K562 (cell line): ENCODE data around the gene CYS1. TPM values are rescaled to one million over a fixed set of nuclear protein-coding genes. Genes with fewer than 3 reads are reported as not detected.

Experiments used
- ELF1 ChIP-seq: fragments of 200-800 bp; sonication (Bioruptor generic); IDR thresholded peaks from 2 replicates; pipeline ENCODE4 v1.6.1; 2016; ENCODE audit warnings: missing genetic modification characterization, missing compliant biosample characterization
- ETV1 ChIP-seq: fragments of 450-650 bp; conservative IDR thresholded peaks from 2 replicates; pipeline ENCODE4 v1.6.1; 2016; ENCODE audit warnings: missing genetic modification characterization, control low read depth, low read depth, missing compliant biosample characterization
- GATA2 ChIP-seq: sonication (generic); formaldehyde crosslinking; IDR thresholded peaks from 2 replicates; pipeline ENCODE4 v1.4.0; 2020; ENCODE audit warnings: mild to moderate bottlenecking, missing genetic modification reagents
- GTF2E2 ChIP-seq: fragments of 200-800 bp; sonication (Bioruptor generic); IDR thresholded peaks from 2 replicates; pipeline ENCODE4 v1.6.1; 2016; ENCODE audit warnings: missing genetic modification characterization, missing compliant biosample characterization
- RBM22 ChIP-seq: fragments of 200-400 bp; formaldehyde crosslinking; IDR thresholded peaks from 2 replicates; pipeline ENCODE4 v1.6.1; 2018; ENCODE audit warnings: low read length, low read depth; ENCODE audit not compliant: poor library complexity, severe bottlenecking
- RREB1 ChIP-seq: fragments of 250-450 bp; sonication (Bioruptor Pico); IDR thresholded peaks from 2 replicates; pipeline ENCODE4 v1.4.0; 2020
- SUPT5H ChIP-seq: fragments of 450-650 bp; IDR thresholded peaks from 2 replicates; pipeline ENCODE4 v1.6.1; 2016
- ZBED1 ChIP-seq: IDR thresholded peaks from 2 replicates; pipeline ENCODE4 v1.6.1; 2014
- ZBTB7A ChIP-seq: IDR thresholded peaks from 2 replicates; pipeline ENCODE4 v1.6.1; 2011; ENCODE audit warnings: low read depth, mild to moderate bottlenecking, low read length, moderate library complexity, borderline replicate concordance; ENCODE audit not compliant: control insufficient read depth
- ZC3H4 ChIP-seq: sonication (generic); formaldehyde crosslinking; IDR thresholded peaks from 2 replicates; pipeline ENCODE4 v1.9.0; 2021; ENCODE audit warnings: missing genetic modification reagents, borderline replicate concordance
- ZEB2 ChIP-seq: fragments of 450-650 bp; IDR thresholded peaks from 2 replicates; pipeline ENCODE4 v1.6.1; 2016
- ZNF133 ChIP-seq: fragments of 250-450 bp; sonication (Bioruptor Pico); IDR thresholded peaks from 2 replicates; pipeline ENCODE4 v1.4.0; 2020; ENCODE audit warnings: mild to moderate bottlenecking
- ZNF318 ChIP-seq, 2 experiments: fragments of 450-650 bp; IDR thresholded peaks; 2 replicates each; pipeline ENCODE4 v1.6.1; 2016; ENCODE audit warnings: mild to moderate bottlenecking in 2 of 2, borderline replicate concordance in 1 of 2, low read depth in 1 of 2, moderate library complexity in 1 of 2
- ZNF695 ChIP-seq: fragments of 450-650 bp; formaldehyde crosslinking; IDR thresholded peaks from 2 replicates; pipeline ENCODE4 v1.4.0; 2020; ENCODE audit warnings: mild to moderate bottlenecking, moderate library complexity
- polyA plus RNA-seq, 8 experiments: library from polyadenylated mRNA; depleted of rRNA in 4 of 8; stranded (reverse) in 5 of 8; unstranded in 3 of 8; fragments of >200 nt; fragmentation: Nextera tagmentation in 2 of 8; fragmentation: Illumina TruSeq in 1 of 8; extraction: Ambion mirVana in 2 of 8; extraction: Trizol in 1 of 8; gene quantifications; 2 replicates each; pipeline versions ENCODE4 v1.2.1 to v1.2.3, GENCODE V29; 2011 to 2014; ENCODE audit warnings: inconsistent platforms in 1 of 8, missing spikeins in 1 of 8
- total RNA-seq, 7 experiments: library from RNA; depleted of rRNA in 6 of 7; stranded (reverse); fragments of >200 nt in 6 of 7; fragmentation: Illumina TruSeq in 2 of 7; extraction: Trizol in 2 of 7; gene quantifications; 2 replicates each; pipeline versions ENCODE4 v1.2.1 to v1.2.3, GENCODE V29; 2011 to 2021; ENCODE audit warnings: low replicate concordance in 1 of 7

The CYS1 gene
- total and polyA plus RNA-seq, 9 of the 15 experiments (the other 6 are each of a cell fraction or from before 2014, with no cell fraction given), result 0.11 to 0.13 TPM; not detected in 7

GRCh38 chr2:10057231-10058107 lies 22.7 kb downstream of the CYS1 start (continued):
- TF ChIP-seq ZNF318 (IDR thresholded peaks at IDR 0.05; ENCODE audit: borderline replicate concordance in 1 of 2, low read depth in 1 of 2) (peak in 1 of 2 experiments; percentile 78; a peak in 2 of 4 replicates), ZEB2 (peak; percentile 37; the same call in 1 of the 2 replicates), RREB1 (CRISPR knock-in tag) (no peak), GTF2E2 (tag) (no peak), ZBED1 (no peak), RBM22 (no peak), ZBTB7A (peak; percentile 30; the same call in 1 of the 2 replicates), ETV1 (tag) (no peak), ZC3H4 (CRISPR knock-in tag) (no peak), GATA2 (CRISPR knock-in tag) (no peak), ELF1 (tag) (no peak), ZNF695 (CRISPR knock-in tag) (no peak), ZNF133 (no peak), SUPT5H (no peak)
